ENCODE measurements around the gene DCPS.
"Not testable (repeated sequence)": the region's sequence is repeated elsewhere in the genome, so short reads cannot be mapped to it uniquely, and the experiment has no call there.

Gene DCPS

GRCh38 chr11:126345759-126346585, 42.1 kb downstream of the DCPS start:
- DNase-seq = no peak

DNA sequence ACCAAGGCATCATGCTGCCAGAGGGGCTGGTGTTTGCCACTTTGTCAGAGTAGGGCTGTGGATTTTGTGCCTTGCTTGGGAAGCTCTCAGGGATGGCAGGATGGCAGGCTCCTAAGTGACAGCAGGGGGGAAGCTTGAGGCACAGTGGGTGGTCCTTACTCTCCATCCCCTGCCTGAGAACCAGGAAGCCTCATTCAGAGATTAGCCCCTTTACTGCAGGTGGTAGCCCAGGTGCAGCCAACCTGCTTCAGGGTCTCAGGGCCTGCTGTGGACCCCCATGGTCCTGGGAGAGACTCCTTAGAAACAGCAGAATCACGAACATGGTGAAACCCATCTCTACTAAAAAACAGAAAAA, 42.7 kb downstream of the DCPS start:
- no peak for DNase-seq

DNA sequence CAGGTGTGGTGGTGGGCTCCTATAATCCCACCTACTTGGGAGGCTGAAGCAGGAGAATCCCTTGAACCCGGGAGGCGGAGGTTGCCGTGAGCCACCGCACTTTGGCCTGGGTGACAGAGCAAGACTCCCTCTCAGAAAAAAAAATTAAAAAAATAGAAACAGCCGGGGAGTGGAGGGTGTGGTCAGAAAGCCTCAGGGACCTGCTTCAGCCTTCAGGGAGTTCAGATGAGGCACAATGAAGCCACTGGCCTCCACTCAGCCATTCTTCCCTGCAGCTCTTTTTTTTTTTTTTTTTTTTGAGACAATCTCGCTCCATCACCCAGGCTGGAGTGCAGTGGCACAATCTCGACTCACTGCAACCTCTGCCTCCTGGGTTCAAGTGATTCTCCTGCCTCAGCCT, 43.1 kb downstream of the DCPS start:
- DNase-seq = not testable (repeated sequence)

GRCh38 chr11:126347751-126348668, 44.1 kb downstream of the DCPS start:
- no peak for DNase-seq

DNA sequence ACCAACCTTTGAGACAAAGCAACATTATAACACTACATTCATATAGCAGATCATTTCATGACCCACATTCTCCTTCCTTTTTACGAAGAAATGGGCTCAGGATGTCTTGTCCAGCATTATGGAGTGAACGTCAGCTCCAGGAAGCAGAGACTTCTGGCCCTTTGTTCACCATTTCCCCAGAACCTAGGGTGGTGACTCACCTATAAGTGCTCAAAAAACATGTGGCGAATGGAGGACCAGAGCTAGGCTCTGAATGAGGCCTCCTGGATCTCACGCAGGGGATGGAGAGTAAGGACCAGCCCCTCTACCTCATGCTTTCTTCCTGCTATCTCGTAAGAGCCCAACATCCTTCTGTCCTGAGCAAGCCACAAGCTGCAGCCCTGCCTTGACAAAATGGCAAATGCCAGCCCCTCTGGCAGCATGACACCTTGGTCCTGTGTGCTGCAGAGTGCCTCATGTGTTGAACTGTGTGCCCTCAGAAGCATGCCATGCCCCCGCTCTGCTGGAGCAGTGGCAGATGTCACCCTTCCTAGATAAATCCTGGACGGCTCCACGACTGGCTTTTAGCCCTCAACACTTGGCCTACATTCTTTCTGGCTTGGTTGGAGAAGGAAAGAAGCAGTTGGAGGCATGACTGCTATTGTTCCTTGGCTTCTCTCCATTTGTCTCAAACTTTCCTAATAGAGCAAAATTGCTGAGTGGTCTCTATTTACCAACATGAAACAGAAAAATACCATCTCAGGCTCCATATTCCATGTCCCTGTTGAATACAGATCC, 45.1 kb downstream of the DCPS start:
- DNase-seq = no peak

DNA sequence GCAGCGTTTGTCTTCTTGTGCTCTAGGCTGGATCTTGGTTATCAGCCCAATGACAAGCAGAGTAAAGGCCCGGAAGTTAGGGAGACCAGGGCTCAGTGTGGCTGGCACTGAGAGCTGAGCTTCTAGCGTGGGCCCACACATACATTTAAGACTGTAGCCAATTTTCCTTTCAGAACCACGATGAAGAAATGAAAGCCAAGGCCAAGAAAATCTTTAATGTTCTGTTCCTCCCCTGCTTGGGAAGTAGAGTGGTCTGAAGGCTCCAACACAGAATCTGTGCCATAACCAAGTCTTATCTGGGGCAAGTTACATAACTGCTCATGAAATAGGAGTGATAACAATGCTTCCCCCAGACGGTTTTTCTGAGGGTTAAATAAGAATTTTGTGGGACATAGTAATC, 47.0 kb downstream of the DCPS start:
- no peak for DNase-seq

GRCh38 chr11:126352163-126352562, 48.3 kb downstream of the DCPS start:
- no peak for DNase-seq

DNA sequence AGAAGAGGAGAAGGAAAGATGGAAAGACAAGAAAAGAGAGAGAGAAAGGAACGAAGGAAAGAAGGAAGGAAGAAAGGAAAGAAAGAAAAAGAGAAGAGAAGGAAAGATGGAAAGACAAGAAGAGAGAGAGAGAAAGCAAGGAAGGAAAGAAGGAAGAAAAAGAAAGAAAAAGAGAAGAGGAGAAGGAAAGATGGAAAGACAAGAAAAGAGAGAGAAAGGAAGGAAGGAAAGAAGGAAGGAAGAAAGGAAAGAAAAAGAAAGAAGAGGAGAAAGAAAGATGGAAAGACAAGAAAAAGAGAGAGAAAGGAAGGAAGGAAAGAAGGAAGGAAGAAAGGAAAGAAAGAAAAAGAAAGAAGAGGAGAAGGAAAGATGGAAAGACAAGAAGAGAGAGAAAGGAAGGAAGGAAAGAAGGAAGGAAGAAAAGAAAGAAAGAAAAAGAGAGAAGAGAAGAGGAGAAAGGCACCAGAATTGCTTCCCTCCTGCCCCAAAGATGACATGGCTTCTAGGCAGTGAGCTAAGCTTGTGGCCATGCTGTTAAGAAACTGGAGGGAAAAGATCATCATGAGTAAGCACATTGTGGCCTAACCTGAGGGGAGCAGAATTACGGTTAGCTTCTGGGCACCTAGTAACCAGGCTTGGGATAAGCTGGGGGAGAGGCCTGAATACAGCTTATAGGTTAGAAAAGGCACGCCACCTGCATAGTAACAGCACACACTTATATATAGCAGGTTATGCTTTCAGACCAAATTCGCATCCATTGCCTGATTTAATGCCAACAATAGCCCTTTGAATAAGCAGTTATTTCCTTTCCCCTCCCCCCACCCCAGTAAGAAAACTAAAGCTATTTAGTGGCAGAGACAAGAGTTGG, 49.3 kb downstream of the DCPS start:
- no peak for DNase-seq

DNA sequence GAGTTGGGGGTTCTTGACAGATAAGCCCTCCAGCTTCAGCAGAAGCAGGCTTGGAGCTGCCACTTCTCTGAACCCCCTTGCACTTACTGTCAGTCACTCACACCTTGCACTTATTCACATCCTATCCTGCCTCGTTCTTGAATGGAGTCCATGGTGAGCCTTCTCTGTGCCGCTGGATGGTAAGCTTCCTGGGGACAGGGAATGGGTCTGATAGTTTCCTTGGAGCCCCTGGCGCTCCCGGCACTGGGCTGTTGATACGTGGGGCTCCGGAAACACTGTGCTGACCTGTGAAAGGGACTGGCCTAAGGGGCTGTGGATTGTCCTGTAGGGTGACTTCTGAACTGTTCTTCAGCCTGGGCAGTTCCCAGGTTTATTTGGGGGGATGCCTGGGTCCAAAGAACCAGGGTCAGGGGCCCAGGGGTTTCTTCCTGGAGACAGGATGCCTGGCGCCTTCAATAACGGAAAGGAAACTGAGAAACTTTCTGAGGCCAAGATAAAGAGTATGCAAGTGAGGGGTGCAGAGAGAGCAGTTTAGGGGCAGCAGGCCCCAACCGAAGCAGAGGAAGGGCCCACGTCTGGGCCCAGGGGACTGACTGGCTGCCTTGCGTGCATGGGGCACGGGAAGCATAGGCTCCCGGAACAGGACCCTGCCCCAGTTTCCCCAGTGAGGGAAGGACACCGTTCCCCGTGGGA, 50.9 kb downstream of the DCPS start:
- peak; percentile 66 for DNase-seq

DNA sequence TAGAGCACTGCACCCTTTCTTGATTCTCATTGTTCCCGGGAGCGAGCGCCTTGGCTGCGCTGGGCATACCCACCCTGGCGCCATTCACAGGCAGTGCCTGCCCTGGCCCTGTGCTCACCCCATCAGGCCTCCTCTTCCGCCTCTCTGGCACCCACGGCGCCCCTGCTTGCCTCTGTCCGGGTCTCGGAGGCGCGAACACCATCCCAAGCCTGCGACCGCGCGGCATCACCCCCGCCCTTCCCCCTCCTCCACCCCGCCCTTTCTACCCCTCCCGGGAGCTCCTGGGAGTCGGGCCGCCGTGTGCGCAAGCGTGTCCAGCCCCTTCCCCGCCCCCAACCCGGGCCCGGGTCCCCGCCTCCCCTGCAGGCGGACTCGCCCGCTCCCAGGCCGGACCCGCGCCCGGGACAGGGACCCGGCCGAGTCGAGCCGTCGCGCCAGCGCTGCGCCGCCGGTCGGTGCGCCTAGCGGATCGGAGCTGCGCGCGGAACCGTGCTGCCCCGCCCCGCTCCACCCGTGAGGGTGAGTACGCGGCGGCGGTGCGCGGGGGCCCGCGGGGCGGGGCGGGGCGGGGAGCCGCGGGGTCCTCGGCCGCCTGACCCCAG, 51.6 kb downstream of the DCPS start, which contains the start of gene ST3GAL4:
Gene ST3GAL4 (plus strand): TSS at position 363 of the 602 bp plus-strand sequence. CDS start 50,470 bp downstream, outside the sequence.
- peak; percentile 71 for DNase-seq

DNA sequence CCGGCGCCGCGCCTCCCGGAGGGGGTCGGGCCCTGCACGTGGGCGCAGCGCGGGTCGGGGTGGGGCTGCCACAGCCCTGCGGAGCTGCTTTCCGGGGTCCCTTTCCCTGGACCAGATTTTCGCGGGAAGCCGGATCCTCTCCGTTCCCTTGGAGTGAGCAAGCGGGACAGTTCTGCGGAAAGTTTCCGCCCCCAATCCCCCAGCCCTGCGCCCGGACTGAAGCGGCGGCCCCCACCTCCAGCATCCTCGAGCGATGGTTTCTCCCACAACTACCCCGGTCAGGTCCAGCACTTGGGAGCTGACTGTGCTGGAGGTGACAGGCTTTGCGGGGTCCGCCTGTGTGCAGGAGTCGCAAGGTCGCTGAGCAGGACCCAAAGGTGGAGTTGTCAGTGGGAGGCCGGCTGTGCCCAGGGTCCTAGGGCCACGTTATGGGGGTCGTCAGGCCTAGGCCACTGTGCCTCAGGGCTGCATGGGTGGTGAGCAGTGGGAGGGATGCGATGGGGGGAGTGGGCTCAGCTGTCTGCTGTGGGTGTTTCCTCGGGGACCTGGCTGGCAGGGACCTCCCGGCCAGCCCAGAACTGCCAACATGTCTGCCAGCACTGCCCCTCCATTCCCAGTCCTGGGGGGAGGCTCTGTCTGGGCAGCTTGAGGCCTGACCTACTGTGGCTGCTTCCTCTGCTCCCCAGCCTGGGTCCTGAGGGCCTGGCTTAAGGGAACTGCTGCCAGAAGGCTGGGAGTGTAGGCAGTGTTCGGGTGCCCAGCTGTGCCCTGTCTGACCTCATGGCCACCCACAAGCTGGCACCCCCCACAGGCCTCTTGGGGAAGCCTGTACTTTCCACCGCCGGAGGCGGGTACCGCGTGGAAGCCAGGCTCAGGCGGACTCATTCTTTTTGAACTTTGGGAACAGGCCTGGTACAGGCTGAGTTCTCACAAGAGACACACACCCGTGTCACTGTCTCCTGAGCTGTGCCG, 52.4 kb downstream of the DCPS start:
- DNase-seq = no peak

DNA sequence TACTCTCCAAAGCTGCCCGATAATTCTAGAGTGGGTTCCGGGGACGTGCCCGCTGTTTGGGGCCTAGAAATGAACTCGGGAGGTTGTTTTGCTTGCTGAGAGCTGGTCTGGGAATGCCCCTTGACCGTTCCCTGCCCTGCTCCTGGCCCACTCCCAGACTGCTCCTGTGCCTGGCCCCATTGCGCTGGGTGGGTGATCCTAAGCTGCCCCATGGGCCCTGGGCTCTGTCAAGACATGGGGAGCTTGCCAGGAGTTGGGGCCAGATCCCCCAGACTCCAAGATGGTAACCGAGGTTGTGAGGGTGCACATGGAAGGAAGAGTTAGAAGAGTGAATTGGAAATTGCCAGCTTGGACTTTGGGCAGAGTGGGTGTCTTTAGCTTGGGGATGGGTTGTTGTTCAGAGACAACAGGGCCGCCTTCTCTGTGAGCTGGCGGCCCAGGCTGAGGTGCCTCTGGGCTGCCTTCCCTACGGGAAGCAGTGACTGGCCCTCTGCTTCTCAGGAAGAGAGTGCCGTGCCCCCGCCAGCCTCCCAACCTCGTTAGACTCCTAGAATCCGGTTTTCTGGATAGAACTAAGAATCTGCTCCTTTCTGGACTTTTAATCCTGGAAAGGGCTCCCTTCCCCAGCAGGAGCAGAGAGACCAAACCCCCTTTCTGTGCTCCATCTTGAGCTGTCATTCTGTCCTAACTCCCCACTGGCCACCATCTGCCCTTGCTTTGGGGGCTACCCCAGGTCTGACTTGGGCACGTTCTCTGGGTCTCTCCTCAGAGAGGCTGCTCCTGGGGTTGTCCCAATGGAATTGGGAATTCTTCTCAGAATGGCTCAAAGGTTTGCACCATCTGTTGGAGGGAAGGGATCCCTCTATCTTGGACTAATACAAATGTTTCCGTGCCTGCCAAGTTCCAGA, 53.4 kb downstream of the DCPS start:
- DNase-seq = no peak

GRCh38 chr11:126357969-126358762, 54.3 kb downstream of the DCPS start:
- DNase-seq = no peak

DNA sequence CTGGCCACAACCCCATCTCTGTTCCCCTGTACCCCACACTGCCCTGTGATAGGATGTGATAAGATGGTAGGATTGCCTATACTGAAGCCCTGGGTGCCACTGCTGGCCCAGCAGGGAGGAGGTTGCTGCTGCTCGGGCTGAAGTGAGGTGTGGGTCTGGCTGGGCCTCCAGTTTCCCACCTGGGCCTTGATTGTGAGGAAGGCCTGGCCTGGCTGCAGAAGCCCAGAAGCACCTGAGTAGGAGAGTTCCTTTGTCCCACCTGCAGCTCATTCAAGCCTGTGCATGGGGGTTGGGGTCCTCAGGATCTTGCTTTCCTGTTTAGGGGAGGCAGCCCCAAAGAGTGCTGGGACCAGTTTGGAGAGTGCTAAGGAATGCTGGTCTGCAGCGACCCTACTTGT, 54.9 kb downstream of the DCPS start:
- no peak for DNase-seq

DNA sequence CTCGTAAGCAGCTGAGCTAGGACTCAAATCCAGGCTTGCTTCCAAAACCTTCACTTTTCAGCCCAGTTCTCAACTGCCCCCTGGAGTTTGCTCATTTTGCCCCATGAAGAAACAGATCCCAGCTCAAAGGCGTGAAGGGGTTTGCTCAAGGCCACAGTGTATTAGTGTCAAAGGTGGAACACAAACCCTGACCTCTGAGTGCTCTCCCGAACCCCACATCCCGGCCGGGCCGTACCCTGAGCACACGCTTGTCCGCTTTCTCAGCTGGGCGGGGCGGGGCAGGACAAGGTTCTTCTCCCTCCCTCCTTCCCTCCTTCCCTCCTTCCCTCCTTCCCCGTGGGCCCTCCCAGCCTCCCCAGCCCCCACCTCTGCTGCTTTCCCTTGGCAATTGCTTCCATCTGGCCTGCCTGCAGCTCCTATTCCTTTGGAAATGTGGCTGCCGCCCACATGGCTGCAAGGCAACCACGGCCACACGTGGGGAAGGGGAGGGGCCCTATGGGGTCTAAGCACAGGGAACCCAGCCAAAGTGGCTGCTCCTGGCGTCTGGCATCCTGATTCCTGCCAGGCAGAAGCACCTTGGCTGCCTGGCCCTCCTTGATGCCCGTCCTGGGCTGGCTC, 55.7 kb downstream of the DCPS start:
- peak; percentile 82 for DNase-seq

DNA sequence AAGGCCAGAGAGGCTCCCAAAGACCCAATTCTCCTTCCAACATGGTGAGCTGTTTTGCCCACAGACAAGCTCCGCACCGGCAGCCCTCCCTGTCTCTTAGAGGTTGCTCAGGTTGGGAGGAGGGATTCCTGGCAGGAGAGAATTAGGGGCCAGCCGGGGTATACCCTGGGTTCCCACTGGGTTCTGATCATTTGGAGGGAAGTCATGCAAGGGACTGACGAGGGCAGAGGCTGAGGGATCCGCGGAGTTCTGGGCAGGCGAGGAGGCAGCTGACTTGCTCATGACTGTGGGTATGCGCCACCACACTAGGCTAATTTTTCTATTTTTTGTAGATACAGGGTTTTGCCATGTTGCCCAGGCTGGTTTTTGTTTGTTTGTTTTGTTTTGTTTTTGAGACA, 56.2 kb downstream of the DCPS start:
- DNase-seq = no peak

- no peak for DNase-seq
These were observed 57.5 kb downstream of the DCPS start for GRCh38 chr11:126361400-126361799.

Measured in DMS79 treated with DMSO at 0.1 percent for 48 hours (cell line).